ENCODE data around the gene FASN.

FASN gene

GRCh38 chr17:82081546-82081945 is 16.5 kb downstream of the FASN start:
- TF ChIP-seq CTCF (IDR thresholded peaks at IDR 0.05; ENCODE audit: borderline replicate concordance, insufficient read depth, low read depth, low read length), result no peak
- no peak overlapping the region for H3K4me3 ChIP-seq (ENCODE audit: low read depth, low read length)

DNA sequence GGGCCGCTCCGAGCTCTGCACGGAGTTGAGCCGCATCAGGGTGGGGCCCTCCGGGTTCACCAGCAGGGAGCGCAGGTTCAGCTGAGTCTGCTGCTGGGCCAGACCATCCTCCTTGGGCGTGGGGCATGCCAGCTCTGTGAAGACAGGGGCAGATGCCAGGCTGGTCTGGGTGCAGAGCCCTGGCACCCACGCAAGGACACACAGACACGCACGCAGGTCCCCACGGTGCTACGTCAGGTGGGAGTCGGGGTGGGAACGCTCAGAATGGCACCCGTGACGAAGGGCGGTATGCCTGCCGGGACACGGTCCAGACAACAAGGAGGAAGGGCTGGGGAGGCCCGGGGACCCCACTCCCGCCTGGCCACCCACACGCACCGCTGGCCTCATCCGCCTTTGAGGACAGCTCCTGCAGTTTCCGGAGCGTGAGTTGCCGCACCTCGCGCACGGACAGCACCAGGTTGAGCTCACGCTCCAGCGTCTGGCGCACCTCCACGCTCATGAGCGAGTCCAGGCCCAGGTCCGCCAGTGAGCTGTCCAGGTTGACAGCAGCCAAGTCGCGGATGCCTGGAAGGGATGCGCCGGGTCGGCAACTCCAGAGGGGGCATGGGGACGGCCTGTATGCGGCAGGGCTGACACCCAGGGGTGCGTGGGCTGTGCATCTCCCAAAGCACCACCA is 17.1 kb downstream of the FASN start:
- H3K4me3 ChIP-seq (ENCODE audit: low read depth, low read length), result no peak overlapping the region
- no peak for TF ChIP-seq CTCF (IDR thresholded peaks at IDR 0.05; ENCODE audit: borderline replicate concordance, insufficient read depth, low read depth, low read length)

DNA sequence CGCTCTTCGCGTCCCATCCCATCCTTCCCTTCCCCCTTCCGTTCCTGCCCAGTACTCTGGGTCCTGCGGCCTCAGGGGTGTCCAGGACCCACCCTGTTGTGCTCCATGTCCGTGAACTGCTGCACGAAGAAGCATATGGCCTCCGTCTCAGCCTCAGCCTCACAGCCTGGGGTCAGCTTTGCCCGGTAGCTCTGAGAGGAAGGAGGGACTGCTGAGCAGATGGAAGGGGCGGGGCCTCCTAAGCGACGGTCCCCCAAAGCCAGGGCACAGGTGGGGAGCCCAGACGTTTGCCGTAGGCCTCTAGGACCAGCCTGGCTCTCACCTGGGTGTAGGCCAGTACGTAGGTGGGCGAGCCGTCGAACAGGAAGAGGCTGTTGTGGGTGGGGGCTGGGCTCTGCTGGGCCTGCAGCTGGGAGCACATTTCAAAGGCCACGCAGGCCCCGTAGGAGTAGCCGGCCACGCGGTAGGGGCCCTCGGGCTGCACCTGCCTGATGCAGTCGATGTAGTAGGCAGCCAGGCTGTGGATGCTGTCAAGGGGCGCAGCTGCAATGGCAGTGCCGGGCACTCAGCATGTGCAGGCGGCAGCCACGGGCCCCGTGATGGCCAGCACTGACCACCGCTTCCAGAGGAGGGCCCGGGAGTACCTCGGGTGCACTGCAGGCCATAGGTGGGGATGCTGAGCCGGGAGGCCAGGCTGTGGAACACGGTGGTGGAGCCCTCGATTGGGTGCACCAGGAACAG is 17.8 kb downstream of the FASN start:
- TF ChIP-seq CTCF (IDR thresholded peaks at IDR 0.05; ENCODE audit: borderline replicate concordance, insufficient read depth, low read depth, low read length), result no peak
- H3K4me3 ChIP-seq (ENCODE audit: low read depth, low read length), result no peak overlapping the region

DNA sequence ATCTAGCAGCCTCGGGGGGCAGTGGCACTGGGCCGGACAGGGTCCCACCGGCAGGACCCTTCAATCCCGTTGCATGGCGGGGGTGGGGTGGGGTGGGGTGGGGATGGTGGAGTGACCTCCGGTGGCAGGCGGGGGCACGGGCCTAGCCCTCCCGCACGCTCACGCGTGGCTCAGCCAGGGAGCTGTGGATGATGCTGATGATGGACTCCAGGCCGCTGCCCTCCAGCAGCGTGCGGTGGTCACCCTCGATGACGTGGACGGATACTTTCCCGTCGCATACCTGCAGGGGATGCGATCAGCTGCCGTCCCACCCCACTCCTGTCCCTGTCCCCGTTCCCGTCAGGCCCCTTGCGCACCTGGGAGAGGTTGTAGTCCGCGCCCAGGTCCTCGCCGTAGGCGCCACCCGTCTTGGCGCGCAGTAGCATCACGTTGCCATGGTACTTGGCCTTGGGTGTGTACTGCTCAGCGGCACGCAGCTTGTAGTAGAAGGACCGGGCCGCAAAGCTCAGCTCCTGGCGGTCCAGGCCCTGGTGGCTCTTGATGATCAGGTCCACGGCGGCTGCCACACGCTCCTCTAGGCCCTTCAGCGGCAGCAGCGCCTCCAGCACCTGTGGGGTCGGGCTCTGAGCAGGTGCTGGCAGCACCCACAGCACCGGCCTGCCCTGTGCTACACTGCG is 18.9 kb downstream of the FASN start:
- no peak for TF ChIP-seq CTCF (IDR thresholded peaks at IDR 0.05; ENCODE audit: borderline replicate concordance, insufficient read depth, low read depth, low read length)
- no peak overlapping the region for H3K4me3 ChIP-seq (ENCODE audit: low read depth, low read length)

GRCh38 chr17:82078433-82078832 is 19.6 kb downstream of the FASN start:
- no peak overlapping the region for H3K4me3 ChIP-seq (ENCODE audit: low read depth, low read length)
- TF ChIP-seq CTCF (IDR thresholded peaks at IDR 0.05; ENCODE audit: borderline replicate concordance, insufficient read depth, low read depth, low read length), result no peak

DNA sequence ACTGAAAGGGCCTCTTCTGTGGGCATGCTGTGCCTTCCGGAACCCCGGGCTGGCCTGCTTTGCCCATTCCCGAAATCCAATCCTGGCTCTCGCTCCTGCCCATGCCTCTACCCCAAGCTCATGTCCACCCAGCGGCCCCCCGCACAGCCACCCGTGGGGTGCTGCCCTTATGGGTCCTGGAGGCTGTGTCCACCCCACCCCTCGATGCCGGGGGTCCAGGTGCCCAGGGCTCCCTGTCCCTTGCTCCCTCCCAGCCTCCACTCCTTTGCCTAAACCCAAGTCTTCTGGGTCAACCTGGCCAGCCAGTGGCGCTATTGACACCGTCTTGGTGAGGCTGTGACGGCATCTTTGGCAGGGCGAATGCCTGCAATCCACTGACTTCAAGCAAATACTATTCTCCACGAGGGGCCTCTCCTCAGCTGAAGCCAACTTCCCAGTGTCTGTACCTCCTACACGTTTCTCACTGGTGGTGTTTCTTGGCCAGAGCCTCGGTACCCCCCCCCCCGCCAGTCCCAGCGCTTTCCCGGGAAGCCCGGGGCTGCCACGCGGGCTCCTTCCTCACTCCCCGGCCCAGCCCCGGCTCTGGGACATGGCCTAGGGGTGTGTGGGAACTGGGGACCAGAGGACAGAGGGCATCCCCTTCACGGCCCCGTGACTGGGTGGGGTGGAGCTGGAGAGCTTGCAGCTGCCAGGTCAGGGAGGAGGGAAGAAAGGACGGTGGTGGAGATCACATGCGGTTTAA is 20.2 kb downstream of the FASN start:
- no peak for TF ChIP-seq CTCF (IDR thresholded peaks at IDR 0.05; ENCODE audit: borderline replicate concordance, insufficient read depth, low read depth, low read length)
- H3K4me3 ChIP-seq (ENCODE audit: low read depth, low read length), result no peak overlapping the region

Data from GM12875 (cell line).